H9 (cell line): ENCODE data around the gene CDC42EP3. TPM values are rescaled to one million over a fixed set of nuclear protein-coding genes. Genes with fewer than 3 reads are reported as not detected.

ENCODE experiments used
- DNase-seq: peaks from one replicate; pipeline ENCODE4 v3.0.0-alpha.2; 2017
- H2AFZ ChIP-seq: one replicate; pipeline ENCODE4 v1.6.1; 2013; ENCODE audit warnings: mild to moderate bottlenecking, low read length, control low read depth, moderate library complexity
- H2AK5ac ChIP-seq: 2 replicates; pipeline ENCODE4 v1.6.1; 2013; ENCODE audit warnings: low read length, control low read depth, mixed read lengths; ENCODE audit not compliant: insufficient read length
- H2BK120ac ChIP-seq: one replicate; pipeline ENCODE4 v1.6.1; 2013; ENCODE audit warnings: low read depth, mild to moderate bottlenecking, low read length, control low read depth, inconsistent platforms; ENCODE audit not compliant: poor library complexity, severe bottlenecking
- H2BK12ac ChIP-seq: 2 replicates; pipeline ENCODE4 v1.6.1; 2013; ENCODE audit warnings: low read length, control low read depth, mixed read lengths, low read depth; ENCODE audit not compliant: insufficient read length
- H2BK15ac ChIP-seq: 2 replicates; pipeline ENCODE4 v1.6.1; 2013; ENCODE audit warnings: low read depth, low read length, control low read depth
- H2BK20ac ChIP-seq: one replicate; pipeline ENCODE4 v1.6.1; 2013; ENCODE audit warnings: low read depth, mild to moderate bottlenecking, low read length, control low read depth, inconsistent platforms; ENCODE audit not compliant: poor library complexity, severe bottlenecking
- H2BK5ac ChIP-seq: 2 replicates; pipeline ENCODE4 v1.6.1; 2013; ENCODE audit warnings: low read length, control low read depth, mixed read lengths; ENCODE audit not compliant: insufficient read length
- H3K14ac ChIP-seq: 2 replicates; pipeline ENCODE4 v1.6.1; 2013; ENCODE audit warnings: low read length, control low read depth; ENCODE audit not compliant: insufficient read depth
- H3K18ac ChIP-seq: 2 replicates; pipeline ENCODE4 v1.6.1; 2013; ENCODE audit warnings: low read depth, mild to moderate bottlenecking, mixed read lengths, low read length, control low read depth; ENCODE audit not compliant: insufficient read length
- H3K23ac ChIP-seq: 2 replicates; pipeline ENCODE4 v1.6.1; 2013; ENCODE audit warnings: low read length, control low read depth, mixed read lengths, low read depth; ENCODE audit not compliant: insufficient read length
- H3K23me2 ChIP-seq: 2 replicates; pipeline ENCODE4 v1.6.1; 2013; ENCODE audit warnings: low read depth, mild to moderate bottlenecking, mixed read lengths, low read length, control low read depth; ENCODE audit not compliant: insufficient read length, poor library complexity, severe bottlenecking
- H3K27ac ChIP-seq: 2 replicates; pipeline ENCODE4 v1.5.1; 2013; ENCODE audit warnings: low read length, control low read depth, mixed read lengths, low read depth; ENCODE audit not compliant: insufficient read length
- H3K27me3 ChIP-seq: 2 replicates; pipeline ENCODE4 v1.6.1; 2013; ENCODE audit warnings: low read length, control low read depth, inconsistent platforms; ENCODE audit not compliant: insufficient read depth
- H3K4ac ChIP-seq: 2 replicates; pipeline ENCODE4 v1.6.1; 2013; ENCODE audit warnings: low read depth, mild to moderate bottlenecking, control low read depth, inconsistent platforms, low read length, moderate library complexity
- H3K4me1 ChIP-seq: 2 replicates; pipeline ENCODE4 v1.6.1; 2013; ENCODE audit warnings: low read length, control low read depth, inconsistent platforms; ENCODE audit not compliant: insufficient read depth
- H3K4me2 ChIP-seq: 2 replicates; pipeline ENCODE4 v1.6.1; 2013; ENCODE audit warnings: low read length, control low read depth, mixed read lengths; ENCODE audit not compliant: insufficient read length, insufficient read depth
- H3K56ac ChIP-seq: 2 replicates; pipeline ENCODE4 v1.6.1; 2013; ENCODE audit warnings: low read depth, mild to moderate bottlenecking, mixed read lengths, low read length, control low read depth; ENCODE audit not compliant: insufficient read length
- H3K79me1 ChIP-seq: 2 replicates; pipeline ENCODE4 v1.6.1; 2013; ENCODE audit warnings: low read depth, mild to moderate bottlenecking, moderate library complexity, low read length, control low read depth, inconsistent platforms; ENCODE audit not compliant: insufficient read depth, poor library complexity, severe bottlenecking
- H3K79me2 ChIP-seq: 2 replicates; pipeline ENCODE4 v1.6.1; 2013; ENCODE audit warnings: low read length, control low read depth, inconsistent platforms; ENCODE audit not compliant: insufficient read depth
- H3K9ac ChIP-seq: 2 replicates; pipeline ENCODE4 v1.6.1; 2013; ENCODE audit warnings: low read length, control low read depth, mixed read lengths; ENCODE audit not compliant: insufficient read length; ENCODE audit errors: extremely low read depth
- H3K9me3 ChIP-seq: one replicate; pipeline ENCODE4 v1.6.1; 2013; ENCODE audit warnings: low read depth, low read length, inconsistent platforms; ENCODE audit not compliant: control insufficient read depth
- H3T11ph ChIP-seq: one replicate; pipeline ENCODE4 v1.6.1; 2013; ENCODE audit warnings: mild to moderate bottlenecking, low read length, control low read depth, inconsistent platforms
- H4K20me1 ChIP-seq: one replicate; pipeline ENCODE4 v1.6.1; 2013; ENCODE audit not compliant: control insufficient read depth, insufficient read length, insufficient read depth
- H4K5ac ChIP-seq: 2 replicates; pipeline ENCODE4 v1.6.1; 2013; ENCODE audit warnings: low read depth, mild to moderate bottlenecking, mixed read lengths, low read length, control low read depth; ENCODE audit not compliant: insufficient read length
- H4K8ac ChIP-seq: replicated peaks from 2 replicates; pipeline ENCODE4 v1.6.1; 2013; ENCODE audit warnings: low read length, control low read depth, mixed read lengths, low read depth; ENCODE audit not compliant: insufficient read length
- H4K91ac ChIP-seq: 2 replicates; pipeline ENCODE4 v1.6.1; 2013; ENCODE audit warnings: low read depth, mild to moderate bottlenecking, moderate library complexity, mixed read lengths, low read length, control low read depth; ENCODE audit not compliant: insufficient read length
- H3K27ac Mint-ChIP-seq, 3 experiments: 2 replicates in 2 of 3; 3 replicates in 1 of 3; pipeline ENCODE4 v1.8.0; 2020 to 2021; ENCODE audit warnings: mixed read lengths in 3 of 3, mild to moderate bottlenecking in 1 of 3, moderate library complexity in 1 of 3
- H3K27me3 Mint-ChIP-seq: 2 replicates; pipeline ENCODE4 v1.8.0; 2021; ENCODE audit warnings: low read depth, mild to moderate bottlenecking, moderate library complexity, mixed read lengths
- H3K36me3 Mint-ChIP-seq, 3 experiments: 2 replicates in 2 of 3; 3 replicates in 1 of 3; pipeline ENCODE4 v1.8.0; 2020 to 2021; ENCODE audit warnings: low read depth in 3 of 3, mixed read lengths in 3 of 3; ENCODE audit not compliant: insufficient read depth in 1 of 3
- H3K4me1 Mint-ChIP-seq, 2 experiments: 2 replicates each; pipeline ENCODE4 v1.8.0; 2020; ENCODE audit warnings: mixed read lengths in 2 of 2
- H3K4me3 Mint-ChIP-seq, 2 experiments: 2 replicates in 1 of 2; 3 replicates in 1 of 2; pipeline ENCODE4 v1.8.0; 2020 to 2021; ENCODE audit warnings: mild to moderate bottlenecking in 2 of 2, mixed read lengths in 2 of 2, moderate library complexity in 1 of 2
- H3K9me3 Mint-ChIP-seq, 2 experiments: 2 replicates in 1 of 2; 3 replicates in 1 of 2; pipeline ENCODE4 v1.8.0; 2020; ENCODE audit warnings: mild to moderate bottlenecking in 2 of 2, mixed read lengths in 2 of 2, moderate library complexity in 1 of 2
- WGBS: extraction: QIAGEN DNeasy Blood & Tissue Kit; methylation state at CpG from one replicate; pipeline ENCODE4 v1.1.7; 2013; ENCODE audit warnings: missing lambda C conversion rate, low lambda C conversion rate, mixed read lengths; ENCODE audit not compliant: insufficient read length; ENCODE audit errors: extremely low coverage; 5-methylcytosine and 5-hydroxymethylcytosine counted together
- total RNA-seq: library from RNA; stranded (reverse); gene quantifications from 2 replicates; pipeline ENCODE4 v1.2.1, GENCODE V29; 2021
- TF ChIP-seq, protein P1 (sequence below): fragments of 200-600 bp; sonication (generic); conservative IDR thresholded peaks from 3 replicates; pipeline ENCODE4 v1.8.0; 2021; ENCODE audit warnings: antibody characterized with exemption, mild to moderate bottlenecking

The CDC42EP3 gene
- total RNA-seq, 1 experiment from 2014 or later, result 61.5 TPM

DNA sequence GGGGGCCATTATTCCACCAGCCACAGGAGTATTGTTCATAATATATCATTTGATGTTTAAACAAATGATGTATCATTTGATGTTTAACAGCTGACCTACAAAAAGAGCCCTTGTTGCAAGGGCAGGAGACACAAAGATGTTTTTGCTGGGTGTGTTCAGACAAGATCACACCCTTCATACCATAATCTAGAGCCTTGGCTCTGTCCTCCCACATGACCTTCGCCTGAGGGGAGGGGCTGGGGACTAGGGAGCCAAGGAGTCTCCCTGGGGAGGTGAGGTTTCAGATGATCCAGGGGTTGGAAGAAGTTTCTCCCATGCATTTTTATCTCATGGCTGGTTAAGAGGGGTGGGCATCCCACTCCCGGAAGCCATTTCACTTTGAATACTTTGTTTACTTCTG is 33.5 kb downstream of the CDC42EP3 start:
- WGBS, result no CpG with 5 or more reads among the region's 2 CpGs
- Histone ChIP-seq H4K91ac (no peak overlapping the region), H3K23ac (no peak overlapping the region), H2BK12ac (no peak overlapping the region), H3K56ac (no peak overlapping the region), H4K5ac (no peak overlapping the region), H3K27me3 (no peaks in the 10 kb centered on the region), H2AFZ (no peak overlapping the region), H2AK5ac (no peak overlapping the region), H3K9me3 (no peaks in the 10 kb centered on the region), H4K20me1 (no peaks in the 10 kb centered on the region), H3K23me2 (no peaks in the 10 kb centered on the region), H3K18ac (no peak overlapping the region), H3K79me2 (no peaks in the 10 kb centered on the region), H3K14ac (no peak overlapping the region), H4K8ac (no peak overlapping the region), H2BK120ac (no peak overlapping the region), H3T11ph (no peak overlapping the region), H2BK15ac (no peak overlapping the region), H3K79me1 (no peaks in the 10 kb centered on the region), H3K4me2 (no peak overlapping the region), H3K4ac (no peak overlapping the region), H3K9ac (no peak overlapping the region), H2BK20ac (no peak overlapping the region), H3K4me1 (no peaks in the 10 kb centered on the region), H2BK5ac (no peak overlapping the region), H3K27ac (no peak overlapping the region)
- no peak overlapping the region for H3K4me3 Mint-ChIP-seq
- peaks cover 2% of the 10 kb centered on the region for H3K27me3 Mint-ChIP-seq
- H3K4me1 Mint-ChIP-seq, result peaks cover 13% of the 10 kb centered on the region in 2 experiments
- H3K27ac Mint-ChIP-seq, result no peak overlapping the region
- H3K36me3 Mint-ChIP-seq, result peaks cover 10 to 26% (median 18%) of the 10 kb centered on the region in 3 experiments
- no peaks in the 10 kb centered on the region for H3K9me3 Mint-ChIP-seq
- TF ChIP-seq, protein P1, sequence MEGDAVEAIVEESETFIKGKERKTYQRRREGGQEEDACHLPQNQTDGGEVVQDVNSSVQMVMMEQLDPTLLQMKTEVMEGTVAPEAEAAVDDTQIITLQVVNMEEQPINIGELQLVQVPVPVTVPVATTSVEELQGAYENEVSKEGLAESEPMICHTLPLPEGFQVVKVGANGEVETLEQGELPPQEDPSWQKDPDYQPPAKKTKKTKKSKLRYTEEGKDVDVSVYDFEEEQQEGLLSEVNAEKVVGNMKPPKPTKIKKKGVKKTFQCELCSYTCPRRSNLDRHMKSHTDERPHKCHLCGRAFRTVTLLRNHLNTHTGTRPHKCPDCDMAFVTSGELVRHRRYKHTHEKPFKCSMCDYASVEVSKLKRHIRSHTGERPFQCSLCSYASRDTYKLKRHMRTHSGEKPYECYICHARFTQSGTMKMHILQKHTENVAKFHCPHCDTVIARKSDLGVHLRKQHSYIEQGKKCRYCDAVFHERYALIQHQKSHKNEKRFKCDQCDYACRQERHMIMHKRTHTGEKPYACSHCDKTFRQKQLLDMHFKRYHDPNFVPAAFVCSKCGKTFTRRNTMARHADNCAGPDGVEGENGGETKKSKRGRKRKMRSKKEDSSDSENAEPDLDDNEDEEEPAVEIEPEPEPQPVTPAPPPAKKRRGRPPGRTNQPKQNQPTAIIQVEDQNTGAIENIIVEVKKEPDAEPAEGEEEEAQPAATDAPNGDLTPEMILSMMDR, result no peak
- DNase-seq, result no peak
